EH (cell line): Measurements from ENCODE around the gene LHFPL6.

Experiments used
- DNase-seq: peaks from one replicate; pipeline ENCODE4 v3.0.0-alpha.2; 2015; ENCODE audit warnings: low read depth

The LHFPL6 gene

GRCh38 chr13:39411511-39411910, 191.5 kb downstream of the LHFPL6 start:
- peak; percentile 33 for DNase-seq

GRCh38 chr13:39410964-39411363, 192.0 kb downstream of the LHFPL6 start:
- DNase-seq: no peak

- peak; percentile 44 for DNase-seq
These were observed 192.7 kb downstream of the LHFPL6 start for GRCh38 chr13:39410096-39410901.

GRCh38 chr13:39408512-39408911, 194.5 kb downstream of the LHFPL6 start:
- DNase-seq: no peak

- DNase-seq: no peak
These were observed 195.2 kb downstream of the LHFPL6 start for GRCh38 chr13:39407786-39408185.

DNA sequence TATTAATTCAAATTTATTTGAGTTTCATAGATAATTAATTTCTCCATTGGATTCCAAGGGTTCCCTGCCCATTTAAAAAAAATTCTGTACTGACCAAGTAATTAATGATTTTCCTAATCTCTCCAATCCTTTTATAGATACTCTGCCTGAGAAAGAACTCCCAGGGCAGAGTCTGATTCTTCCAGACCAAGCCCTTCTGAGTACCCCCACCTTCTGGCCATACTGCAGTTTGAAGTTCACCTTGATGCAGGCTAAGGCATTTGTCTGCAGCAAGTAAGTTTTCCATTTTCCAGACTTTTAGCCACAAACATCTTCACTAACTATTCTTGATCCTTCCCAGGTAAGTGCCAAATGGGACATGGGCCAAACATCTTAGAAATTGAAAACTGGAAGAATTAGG, 195.9 kb downstream of the LHFPL6 start:
- no peak for DNase-seq

DNA sequence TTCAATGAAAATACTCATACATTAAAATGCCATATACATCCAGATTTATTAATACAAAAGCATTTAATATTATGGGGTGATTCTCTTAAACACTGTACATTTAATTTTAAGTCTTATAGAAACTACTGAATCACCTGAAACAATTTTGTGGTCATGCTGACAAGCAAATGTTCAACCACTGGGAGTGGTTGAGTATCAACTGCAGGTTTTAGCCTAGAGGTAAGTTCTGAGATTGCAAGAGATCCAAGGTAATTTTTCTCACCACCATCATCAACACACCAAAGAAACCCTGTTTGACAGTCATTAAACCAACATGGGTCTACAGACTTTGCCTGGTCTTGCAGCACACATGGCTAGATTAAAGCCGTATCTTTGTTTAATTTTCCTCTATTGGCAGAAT, 196.3 kb downstream of the LHFPL6 start:
- no peak for DNase-seq

- DNase-seq: peak; percentile 11
These were observed 197.3 kb downstream of the LHFPL6 start for GRCh38 chr13:39405596-39406205.

DNA sequence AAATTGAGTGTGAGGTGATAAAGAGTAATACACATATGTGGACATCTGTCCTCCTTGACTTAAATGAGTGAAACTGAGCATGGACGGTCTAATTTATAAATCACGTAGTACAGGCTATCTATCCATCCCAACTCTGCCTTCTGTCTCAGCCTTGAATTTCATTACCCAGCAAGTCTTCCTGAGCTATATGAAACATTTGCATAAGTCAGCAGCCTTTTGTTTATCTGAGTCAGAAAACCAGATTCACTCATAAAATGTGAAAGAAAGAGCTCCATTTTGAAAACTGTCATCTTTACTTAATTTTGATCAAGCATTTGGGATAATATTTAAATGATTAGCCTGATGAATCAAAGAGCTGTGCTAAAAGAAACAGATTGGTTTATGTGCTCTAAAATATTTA, 197.9 kb downstream of the LHFPL6 start:
- DNase-seq: peak; percentile 17

DNA sequence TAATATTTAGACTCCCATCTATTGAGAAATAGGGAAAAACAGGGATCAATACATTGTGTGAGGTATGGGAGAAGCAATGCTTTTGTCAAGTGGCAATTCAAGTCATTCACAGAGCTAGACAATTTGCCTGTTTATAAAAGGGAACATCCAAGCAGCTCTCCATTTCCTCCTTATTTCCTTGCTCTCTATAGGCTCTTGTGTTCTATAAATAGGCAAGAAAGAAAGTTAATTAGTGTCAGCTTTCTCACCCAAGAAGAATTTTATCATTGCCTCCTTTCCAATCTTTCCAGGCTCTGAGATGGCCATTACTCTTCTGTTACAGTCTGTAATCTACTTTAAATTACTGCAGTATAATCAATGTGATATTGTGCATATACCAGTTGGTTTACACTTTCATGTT, 199.9 kb downstream of the LHFPL6 start:
- no peak for DNase-seq

GRCh38 chr13:39402221-39402970, 200.6 kb downstream of the LHFPL6 start:
- no peak for DNase-seq

DNA sequence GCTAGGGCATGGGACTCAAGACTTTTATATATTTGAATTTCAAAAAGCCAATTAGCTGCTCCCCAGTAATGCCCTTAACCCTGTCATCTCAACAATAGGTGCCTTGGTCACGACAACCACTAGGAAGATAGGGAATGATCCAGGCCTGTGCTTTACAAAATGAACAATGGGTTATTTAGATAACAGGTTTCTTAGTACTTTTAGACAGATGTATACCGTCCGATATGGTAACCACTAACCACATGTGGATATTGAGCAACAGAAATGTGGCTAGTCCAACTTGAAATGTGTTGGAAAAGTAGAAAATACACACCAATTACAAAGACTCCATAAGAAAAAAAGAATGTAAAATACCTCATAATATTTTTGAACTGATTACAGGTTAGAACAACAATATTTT, 201.2 kb downstream of the LHFPL6 start:
- no peak for DNase-seq

- DNase-seq: peak; percentile 3
These were observed 201.8 kb downstream of the LHFPL6 start for GRCh38 chr13:39401046-39401705.

DNA sequence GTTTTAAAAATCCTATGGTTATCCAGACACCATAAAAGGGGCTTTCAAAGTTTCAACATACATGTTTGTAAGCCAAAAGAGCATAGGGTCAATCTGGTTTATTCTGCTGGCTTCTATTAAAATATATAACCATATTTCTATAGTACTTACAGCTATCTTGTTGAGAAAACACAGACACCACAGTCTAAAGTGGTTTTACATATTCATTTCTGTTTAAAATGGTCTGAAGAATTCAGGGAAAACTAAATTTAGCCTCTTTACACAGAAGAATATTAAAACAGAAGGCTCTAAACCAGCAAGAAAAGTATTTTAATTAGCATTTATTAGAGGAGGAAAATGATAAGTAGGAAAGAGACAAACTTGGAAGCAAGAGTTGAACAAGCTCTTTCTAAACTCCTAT, 203.9 kb downstream of the LHFPL6 start:
- DNase-seq: no peak

GRCh38 chr13:39397896-39398265, 205.1 kb downstream of the LHFPL6 start:
- no peak for DNase-seq

DNA sequence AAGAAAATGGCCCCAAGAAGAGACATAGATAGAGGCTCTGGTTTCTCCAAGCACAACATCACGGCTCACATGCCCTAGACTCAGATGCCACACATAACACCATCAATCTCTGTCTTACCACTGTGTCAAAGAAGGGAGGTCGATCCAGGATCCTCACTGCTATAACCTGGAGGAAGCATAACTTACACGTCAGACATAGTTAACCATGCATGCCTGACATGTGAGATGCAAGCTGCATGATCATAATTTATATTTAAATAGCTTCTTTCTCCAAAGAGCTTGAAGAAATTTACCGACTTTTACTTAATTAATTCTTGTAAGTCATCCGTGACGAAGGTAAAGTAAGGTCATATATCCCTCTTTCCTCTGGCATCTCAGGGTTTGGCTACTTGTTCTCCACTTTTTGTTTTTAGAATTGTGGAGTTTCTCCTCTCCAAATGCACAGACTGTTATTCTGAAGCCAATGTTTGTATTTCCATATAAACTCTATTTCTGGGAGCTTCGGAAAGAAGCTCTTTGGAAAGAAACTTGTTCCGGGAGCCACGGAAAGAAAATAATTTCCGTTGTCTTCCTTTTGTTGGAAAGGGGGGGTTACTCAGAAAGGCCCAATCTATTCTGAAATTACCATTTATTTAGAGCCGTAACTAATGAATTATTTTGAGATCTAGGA, 205.6 kb downstream of the LHFPL6 start:
- DNase-seq: no peak

GRCh38 chr13:39394796-39395678, 208.0 kb downstream of the LHFPL6 start:
- DNase-seq: no peak

DNA sequence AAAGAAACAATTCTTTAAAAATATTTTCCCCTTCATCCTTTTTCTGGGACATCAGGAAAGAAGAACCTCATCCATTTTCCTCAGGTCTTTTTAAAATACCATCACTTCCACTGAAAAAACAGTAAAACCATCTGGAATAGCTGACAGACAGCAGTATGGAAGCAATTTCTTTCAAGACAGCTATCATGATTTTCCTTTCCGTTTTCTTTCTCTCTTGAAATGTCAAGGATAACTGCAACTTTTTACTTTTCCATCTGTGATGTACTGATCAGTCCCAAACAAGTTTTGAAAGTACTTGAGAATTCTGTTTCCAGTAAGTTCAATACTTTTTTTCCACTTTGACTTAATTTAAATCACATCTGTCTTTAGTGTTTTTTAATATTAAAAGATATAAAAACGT, 211.2 kb downstream of the LHFPL6 start:
- DNase-seq: no peak

- no peak for DNase-seq
These were observed 214.0 kb downstream of the LHFPL6 start for GRCh38 chr13:39389013-39389412.

DNA sequence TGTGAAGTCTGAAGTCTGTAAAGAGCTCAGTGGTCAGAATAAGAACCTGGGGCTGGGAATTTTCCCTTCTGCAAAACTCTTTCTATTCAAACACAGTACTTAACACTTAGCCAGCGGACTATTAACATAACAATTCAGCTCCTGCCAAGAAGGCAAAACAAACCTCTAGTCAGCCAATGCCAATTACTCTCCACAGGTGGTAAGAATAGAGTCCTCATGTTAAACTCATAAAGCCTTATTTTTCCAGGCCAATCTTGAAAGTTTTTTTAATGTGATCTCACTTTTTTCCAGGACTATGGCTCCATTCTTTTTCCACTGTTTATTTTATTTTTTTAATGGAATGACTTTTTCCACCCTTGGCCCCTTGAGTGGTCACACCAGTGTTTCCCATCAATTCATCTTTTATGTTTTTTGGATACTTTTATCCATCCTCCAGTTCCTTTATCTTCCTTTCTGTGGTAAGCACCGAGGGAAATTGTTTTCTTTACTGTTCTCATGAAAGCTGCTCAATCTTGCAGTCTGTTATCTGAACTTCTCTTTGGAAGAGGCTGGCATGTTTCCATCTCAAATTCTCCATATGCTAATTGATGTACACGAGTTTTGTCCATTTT, 217.3 kb downstream of the LHFPL6 start:
- peak; percentile 68 for DNase-seq

DNA sequence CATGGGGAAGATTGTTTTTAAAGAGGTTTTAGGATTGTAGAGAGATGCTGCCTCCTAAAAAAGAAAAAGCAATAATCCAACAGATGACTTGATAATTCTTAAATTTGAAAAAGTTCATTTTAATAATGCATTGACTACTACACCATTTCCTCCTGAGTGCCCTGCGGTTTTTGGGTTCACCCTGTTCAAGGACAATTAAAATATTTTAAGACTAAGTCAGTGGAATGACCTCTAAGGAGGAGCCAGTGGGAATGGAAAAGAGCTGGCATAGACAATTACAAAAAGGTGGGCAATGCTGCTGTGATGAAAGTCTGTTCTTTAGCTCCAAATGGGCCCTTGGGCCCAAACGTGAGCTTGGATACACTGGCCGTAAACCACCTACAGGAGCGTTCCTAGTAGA, 217.8 kb downstream of the LHFPL6 start:
- DNase-seq: peak; percentile 72
